A549 (cell line): ENCODE measurements around the gene RRAS2. TPM values are rescaled to one million over a fixed set of nuclear protein-coding genes. Genes with fewer than 3 reads are reported as not detected.

ENCODE experiments used
- ATAC-seq, 2 experiments: fragments of 200-7000 bp in 1 of 2; fragments of >200 bp in 1 of 2; cut with Nextera tagmentation in 1 of 2; cut with Tn5 transposase in 1 of 2; 3 replicates each; pipeline versions ENCODE4 v1.8.0 to v1.9.1; 2018 to 2020; ENCODE audit warnings: mild to moderate bottlenecking in 1 of 2, moderate library complexity in 1 of 2
- CTCF ChIA-PET: fragments of 300-600 bp; sonication (Branson Sonifier 250); formaldehyde crosslinking; extraction: SDS; loops from one replicate; lab custom pipeline; 2021; ENCODE audit warnings: antibody characterized with exemption, inconsistent platforms; lab: Yijun Ruan, JAX
- POLR2A ChIA-PET: fragments of 350-600 bp; formaldehyde crosslinking; extraction: SDS; loops from one replicate; lab custom pipeline; 2021; ENCODE audit warnings: antibody characterized with exemption, inconsistent platforms; lab: Yijun Ruan, JAX
- DNase-seq, 2 experiments: peaks; one replicate each; pipeline versions ENCODE4 v3.0.0 to v3.0.0-alpha.2; 2011 to 2016; ENCODE audit warnings: low read depth in 1 of 2, low spot score in 1 of 2
- FAIRE-seq: peaks from 2 replicates; lab custom pipeline; 2011; peaks lifted over from hg19 to GRCh38; lab: Jason Lieb, UNC
- H3K27ac ChIP-seq, 2 experiments: fragments of >200 bp; sonication (Bioruptor Twin); formaldehyde crosslinking; 3 replicates each; pipeline ENCODE4 v1.5.1; 2016 to 2017
- H3K4me1 ChIP-seq: fragments of >200 bp; sonication (Bioruptor Twin); formaldehyde crosslinking; 3 replicates; pipeline ENCODE4 v1.6.1; 2016
- H3K4me2 ChIP-seq: fragments of >200 bp; sonication (Bioruptor Twin); formaldehyde crosslinking; 3 replicates; pipeline ENCODE4 v1.6.1; 2016
- H3K4me3 ChIP-seq: fragments of >200 bp; sonication (Bioruptor Twin); formaldehyde crosslinking; 3 replicates; pipeline ENCODE4 v1.5.1; 2016
- H3K9me3 ChIP-seq: fragments of >200 bp; sonication (Bioruptor Twin); formaldehyde crosslinking; 3 replicates; pipeline ENCODE4 v1.6.1; 2016
- BHLHE40 ChIP-seq: IDR thresholded peaks from 2 replicates; pipeline ENCODE4 v1.6.1; 2012; ENCODE audit warnings: low read depth, low read length, inconsistent platforms
- CBX8 ChIP-seq: fragments of 200-600 bp; sonication (generic); IDR thresholded peaks from 2 replicates; pipeline ENCODE4 v1.6.1; 2016
- CHD2 ChIP-seq: fragments of 150-350 bp; IDR thresholded peaks from 2 replicates; pipeline ENCODE4 v1.6.1; 2014; ENCODE audit warnings: low read length; ENCODE audit not compliant: partially characterized antibody
- EHMT2 ChIP-seq: fragments of 200-600 bp; sonication (generic); IDR thresholded peaks from 2 replicates; pipeline ENCODE4 v1.6.1; 2016; ENCODE audit warnings: antibody characterized with exemption, low read depth, mild to moderate bottlenecking, moderate library complexity
- ESRRA ChIP-seq: fragments of 150-350 bp; IDR thresholded peaks from 2 replicates; pipeline ENCODE4 v1.6.1; 2014; ENCODE audit warnings: mild to moderate bottlenecking, low read length, borderline replicate concordance
- FOSL2 ChIP-seq, 2 experiments: fragments of 450-650 bp in 1 of 2; fragments of >200 bp in 1 of 2; sonication (Bioruptor Twin) in 1 of 2; formaldehyde crosslinking; IDR thresholded peaks; 2 replicates each; pipeline versions ENCODE4 v1.5.0 to v1.6.1; 2016 to 2020; ENCODE audit warnings: mild to moderate bottlenecking in 1 of 2, moderate library complexity in 1 of 2
- FOXS1 ChIP-seq: fragments of 250-450 bp; sonication (Bioruptor Pico); IDR thresholded peaks from 2 replicates; pipeline ENCODE4 v1.5.0; 2020; ENCODE audit warnings: mild to moderate bottlenecking, moderate library complexity
- HEYL ChIP-seq: fragments of 250-450 bp; sonication (Bioruptor Pico); IDR thresholded peaks from 2 replicates; pipeline ENCODE4 v1.8.0; 2021; ENCODE audit warnings: mild to moderate bottlenecking, moderate library complexity
- HOXA7 ChIP-seq: fragments of 250-450 bp; sonication (Bioruptor Pico); IDR thresholded peaks from 2 replicates; pipeline ENCODE4 v1.5.0; 2020; ENCODE audit warnings: mild to moderate bottlenecking, moderate library complexity
- JUN ChIP-seq, 2 experiments: fragments of >200 bp; sonication (Bioruptor Twin); formaldehyde crosslinking; IDR thresholded peaks; 2 replicates in 1 of 2; 3 replicates in 1 of 2; pipeline ENCODE4 v1.6.1; 2016 to 2017
- MAZ ChIP-seq: fragments of 150-350 bp; IDR thresholded peaks from 2 replicates; pipeline ENCODE4 v1.6.1; 2014; ENCODE audit warnings: antibody characterized with exemption, low read depth, low read length, borderline replicate concordance
- NFE2L2 ChIP-seq: fragments of 150-350 bp; conservative IDR thresholded peaks from 2 replicates; pipeline ENCODE4 v1.6.1; 2014; ENCODE audit warnings: low read length
- NR3C1 ChIP-seq: fragments of >200 bp; sonication (Bioruptor Twin); formaldehyde crosslinking; IDR thresholded peaks from 3 replicates; pipeline ENCODE4 v1.6.1; 2017
- RAD21 ChIP-seq, 2 experiments: fragments of >200 bp in 1 of 2; sonication (Bioruptor Twin) in 1 of 2; formaldehyde crosslinking in 1 of 2; IDR thresholded peaks in 1 of 2; conservative IDR thresholded peaks in 1 of 2; 2 replicates in 1 of 2; 3 replicates in 1 of 2; pipeline ENCODE4 v1.6.1; 2012 to 2018; ENCODE audit warnings: inconsistent platforms in 1 of 2
- RCOR1 ChIP-seq: fragments of 150-350 bp; IDR thresholded peaks from 2 replicates; pipeline ENCODE4 v1.6.1; 2014; ENCODE audit warnings: antibody characterized with exemption, low read length, low read depth
- RFX5 ChIP-seq: fragments of 450-650 bp; IDR thresholded peaks from 2 replicates; pipeline ENCODE4 v1.7.1; 2014; ENCODE audit warnings: antibody characterized with exemption, mild to moderate bottlenecking, moderate library complexity
- SREBF2 ChIP-seq: fragments of 450-650 bp; IDR thresholded peaks from 2 replicates; pipeline ENCODE4 v1.6.1; 2014; ENCODE audit warnings: mild to moderate bottlenecking, moderate library complexity
- TFCP2L1 ChIP-seq: fragments of 250-450 bp; sonication (Bioruptor Pico); IDR thresholded peaks from 2 replicates; pipeline ENCODE4 v1.5.0; 2021; ENCODE audit warnings: mild to moderate bottlenecking
- ZFP36 ChIP-seq: fragments of 450-650 bp; IDR thresholded peaks from 2 replicates; pipeline ENCODE4 v1.6.1; 2014; ENCODE audit warnings: borderline replicate concordance; ENCODE audit not compliant: partially characterized antibody
- WGBS: methylation state at CpG from one replicate; pipeline ENCODE4 v1.1.6; 2017; ENCODE audit errors: missing lambda C conversion rate; 5-methylcytosine and 5-hydroxymethylcytosine counted together
- polyA plus RNA-seq, 4 experiments: library from polyadenylated mRNA; depleted of rRNA in 3 of 4; stranded (reverse); fragments of >200 nt; fragmentation: RNase III in 1 of 4; extraction: RNeasy Plus Mini Kit Qiagen cat#74134 plus additional on column Dnase treatment in 1 of 4; gene quantifications; 2 replicates in 3 of 4; 3 replicates in 1 of 4; pipeline ENCODE4 v1.2.3, GENCODE V29; 2011 to 2017
- TF ChIP-seq, protein P1 (sequence below): fragments of 250-450 bp; sonication (Bioruptor Pico); IDR thresholded peaks from 2 replicates; pipeline ENCODE4 v1.5.0; 2021; ENCODE audit warnings: mild to moderate bottlenecking, moderate library complexity, borderline replicate concordance
- TF ChIP-seq, protein P2 (sequence below): fragments of >200 bp; sonication (Bioruptor Twin); formaldehyde crosslinking; IDR thresholded peaks from 3 replicates; pipeline ENCODE4 v1.6.1; 2016
- TF ChIP-seq, protein P3 (sequence below): fragments of 150-350 bp; IDR thresholded peaks from 2 replicates; pipeline ENCODE4 v1.6.1; 2014; ENCODE audit warnings: low read depth, mild to moderate bottlenecking, low read length
- TF ChIP-seq, protein P4 (sequence below): fragments of 250-450 bp; sonication (Bioruptor Pico); IDR thresholded peaks from 2 replicates; pipeline ENCODE4 v1.5.0; 2020; ENCODE audit warnings: low read depth, mild to moderate bottlenecking, moderate library complexity
- TF ChIP-seq, protein P5 (sequence below): fragments of >200 bp; sonication (Bioruptor Twin); formaldehyde crosslinking; IDR thresholded peaks from 3 replicates; pipeline ENCODE4 v1.5.1; 2016

Gene RRAS2
- polyA plus RNA-seq, 2 of the 4 experiments (the other 2 are of a cell fraction) = 37.9 to 48.2 TPM

DNA sequence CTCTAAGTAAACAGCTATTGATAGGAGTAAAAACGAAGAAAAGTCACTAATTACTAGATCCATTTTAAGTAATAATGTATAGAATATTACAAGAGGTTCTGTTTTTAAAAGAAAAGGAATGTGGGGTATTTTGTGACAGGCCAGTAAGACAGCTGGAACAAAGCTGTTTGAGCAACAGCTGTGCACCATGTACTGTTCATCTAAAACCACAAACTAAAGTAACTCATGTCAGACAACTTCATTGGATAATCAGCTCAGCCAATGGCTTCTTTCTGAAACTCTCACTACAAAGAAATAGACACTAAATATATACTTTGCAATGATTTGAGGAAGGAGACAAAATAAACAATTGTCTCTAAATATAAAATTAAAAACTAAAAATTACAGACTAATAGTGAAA is 16.1 kb downstream of the RRAS2 start:
- ATAC-seq (no peak), DNase-seq (no peak), FAIRE-seq (no peak)
- WGBS = 87% methylated on average over 1 of the region's 1 CpG
- POLR2A ChIA-PET = interaction anchor here (0.7 to 1.7 kb wide), 2 partner anchors 15 to 112 kb away, joined by 3 to 8 read pairs; no protein-coding TSS in a partner anchor
- no peak overlapping the region for H3K4me3 ChIP-seq
- CTCF ChIA-PET = interaction anchor here (1.1 to 1.4 kb wide), 3 partner anchors 43 to 76 kb away, joined by 3 to 5 read pairs (median 4); no protein-coding TSS in a partner anchor
- H3K27ac ChIP-seq = no peak overlapping the region
- no peak for TF ChIP-seq ESRRA
- H3K4me2 ChIP-seq = no peak overlapping the region
- H3K4me1 ChIP-seq = peaks cover 3% of the 10 kb centered on the region; the same call in 2 of the 3 replicates
- peaks cover 12% of the 10 kb centered on the region; the same call in 2 of the 3 replicates for H3K9me3 ChIP-seq

DNA sequence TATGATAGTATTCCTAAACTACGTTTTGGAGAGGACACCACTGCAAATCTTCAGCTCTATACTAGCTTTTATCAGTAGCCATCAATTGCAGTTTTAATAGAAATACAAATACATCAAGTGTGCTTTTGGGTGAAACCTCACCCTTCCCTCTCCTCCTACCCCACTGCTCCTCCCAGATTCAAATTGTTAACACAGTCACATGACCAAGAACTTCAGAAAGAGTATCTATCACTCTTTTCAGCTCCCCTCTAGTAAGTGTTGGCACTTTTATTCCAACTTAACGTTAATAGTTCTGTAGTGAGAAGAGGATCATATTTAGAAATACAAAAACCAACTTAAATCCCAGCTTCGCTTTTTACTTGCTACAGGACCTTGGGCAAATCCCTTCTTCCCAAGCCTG is 17.0 kb downstream of the RRAS2 start:
- peaks cover 10% of the 10 kb centered on the region; the same call in 2 of the 3 replicates for H3K9me3 ChIP-seq
- no peak overlapping the region for H3K4me3 ChIP-seq
- no peak for FAIRE-seq
- POLR2A ChIA-PET = interaction anchor here (1.7 kb wide), 1 partner anchor 16 kb away, joined by 8 read pairs; no protein-coding TSS in a partner anchor
- CTCF ChIA-PET = interaction anchor here (1.1 to 1.4 kb wide), 4 partner anchors 42 to 114 kb away, joined by 3 to 5 read pairs (median 4); no protein-coding TSS in a partner anchor
- no peak for TF ChIP-seq RAD21 (conservative IDR thresholded peaks at IDR 0.05 in 1 of 2, IDR thresholded peaks at IDR 0.05 in 1 of 2)
- no peak for TF ChIP-seq HOXA7 (CRISPR knock-in tag)
- no peak for TF ChIP-seq EHMT2
- TF ChIP-seq CBX8 = no peak
- TF ChIP-seq FOSL2 (IDR thresholded peaks at IDR 0.05) = no peak
- no peak for TF ChIP-seq FOSL2 (CRISPR knock-in tag; IDR thresholded peaks at IDR 0.05)
- TF ChIP-seq NR3C1 = no peak
- no peak for TF ChIP-seq MAZ
- TF ChIP-seq, protein P1, sequence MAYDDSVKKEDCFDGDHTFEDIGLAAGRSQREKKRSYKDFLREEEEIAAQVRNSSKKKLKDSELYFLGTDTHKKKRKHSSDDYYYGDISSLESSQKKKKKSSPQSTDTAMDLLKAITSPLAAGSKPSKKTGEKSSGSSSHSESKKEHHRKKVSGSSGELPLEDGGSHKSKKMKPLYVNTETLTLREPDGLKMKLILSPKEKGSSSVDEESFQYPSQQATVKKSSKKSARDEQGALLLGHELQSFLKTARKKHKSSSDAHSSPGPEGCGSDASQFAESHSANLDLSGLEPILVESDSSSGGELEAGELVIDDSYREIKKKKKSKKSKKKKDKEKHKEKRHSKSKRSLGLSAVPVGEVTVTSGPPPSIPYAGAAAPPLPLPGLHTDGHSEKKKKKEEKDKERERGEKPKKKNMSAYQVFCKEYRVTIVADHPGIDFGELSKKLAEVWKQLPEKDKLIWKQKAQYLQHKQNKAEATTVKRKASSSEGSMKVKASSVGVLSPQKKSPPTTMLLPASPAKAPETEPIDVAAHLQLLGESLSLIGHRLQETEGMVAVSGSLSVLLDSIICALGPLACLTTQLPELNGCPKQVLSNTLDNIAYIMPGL (CRISPR knock-in tag) = no peak
- no peak for TF ChIP-seq HEYL (CRISPR knock-in tag)
- TF ChIP-seq, protein P2, sequence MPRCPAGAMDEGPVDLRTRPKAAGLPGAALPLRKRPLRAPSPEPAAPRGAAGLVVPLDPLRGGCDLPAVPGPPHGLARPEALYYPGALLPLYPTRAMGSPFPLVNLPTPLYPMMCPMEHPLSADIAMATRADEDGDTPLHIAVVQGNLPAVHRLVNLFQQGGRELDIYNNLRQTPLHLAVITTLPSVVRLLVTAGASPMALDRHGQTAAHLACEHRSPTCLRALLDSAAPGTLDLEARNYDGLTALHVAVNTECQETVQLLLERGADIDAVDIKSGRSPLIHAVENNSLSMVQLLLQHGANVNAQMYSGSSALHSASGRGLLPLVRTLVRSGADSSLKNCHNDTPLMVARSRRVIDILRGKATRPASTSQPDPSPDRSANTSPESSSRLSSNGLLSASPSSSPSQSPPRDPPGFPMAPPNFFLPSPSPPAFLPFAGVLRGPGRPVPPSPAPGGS = no peak
- no peak for TF ChIP-seq ZFP36
- TF ChIP-seq JUN (IDR thresholded peaks at IDR 0.05) = no peak
- no peak for TF ChIP-seq RFX5
- no peak for TF ChIP-seq NFE2L2
- no peak for TF ChIP-seq FOXS1
- TF ChIP-seq CHD2 = no peak
- TF ChIP-seq, protein P3, sequence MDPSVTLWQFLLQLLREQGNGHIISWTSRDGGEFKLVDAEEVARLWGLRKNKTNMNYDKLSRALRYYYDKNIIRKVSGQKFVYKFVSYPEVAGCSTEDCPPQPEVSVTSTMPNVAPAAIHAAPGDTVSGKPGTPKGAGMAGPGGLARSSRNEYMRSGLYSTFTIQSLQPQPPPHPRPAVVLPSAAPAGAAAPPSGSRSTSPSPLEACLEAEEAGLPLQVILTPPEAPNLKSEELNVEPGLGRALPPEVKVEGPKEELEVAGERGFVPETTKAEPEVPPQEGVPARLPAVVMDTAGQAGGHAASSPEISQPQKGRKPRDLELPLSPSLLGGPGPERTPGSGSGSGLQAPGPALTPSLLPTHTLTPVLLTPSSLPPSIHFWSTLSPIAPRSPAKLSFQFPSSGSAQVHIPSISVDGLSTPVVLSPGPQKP = no peak
- TF ChIP-seq BHLHE40 = no peak
- no peak for DNase-seq
- no peak overlapping the region for H3K27ac ChIP-seq
- no peak overlapping the region for H3K4me2 ChIP-seq
- H3K4me1 ChIP-seq = peaks cover 9% of the 10 kb centered on the region; the same call in 2 of the 3 replicates
- no peak for ATAC-seq
- 90% methylated on average over 3 of the region's 3 CpGs for WGBS

DNA sequence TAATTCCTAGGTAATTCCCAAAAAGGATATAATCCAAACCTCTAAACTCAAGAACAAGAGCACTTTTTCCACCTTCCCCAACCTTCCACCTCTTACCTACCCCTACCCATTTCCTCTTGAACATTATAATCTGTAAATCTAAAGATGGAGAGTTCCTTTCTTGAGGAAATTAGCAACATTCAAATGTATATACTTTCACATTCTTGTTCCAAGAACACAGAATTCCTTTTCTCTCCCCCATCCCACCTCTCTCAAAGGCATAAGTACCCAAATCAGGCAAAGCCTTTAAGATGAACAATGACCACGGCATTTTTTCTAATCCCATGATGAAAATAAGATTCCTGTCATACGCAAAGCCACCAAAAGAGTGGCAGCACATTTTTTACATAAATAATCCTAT is 18.3 kb downstream of the RRAS2 start:
- no peak overlapping the region for H3K4me3 ChIP-seq
- ChIA-PET POLR2A (no interaction called here), CTCF (interaction anchor here (1.2 kb wide), 1 partner anchor 114 kb away, joined by 4 read pairs; no protein-coding TSS in a partner anchor)
- FAIRE-seq (no peak), ATAC-seq (no peak), DNase-seq (no peak)
- H3K4me2 ChIP-seq = no peak overlapping the region
- 89% methylated on average over 2 of the region's 2 CpGs for WGBS
- H3K4me1 ChIP-seq = peaks cover 9% of the 10 kb centered on the region; the same call in 2 of the 3 replicates
- no peak overlapping the region for H3K27ac ChIP-seq
- H3K9me3 ChIP-seq = peaks cover 12% of the 10 kb centered on the region; the same call in 2 of the 3 replicates
- TF ChIP-seq NR3C1 (no peak), JUN (IDR thresholded peaks at IDR 0.05) (no peak), ZFP36 (no peak), RFX5 (no peak), TFCP2L1 (no peak), ESRRA (no peak), RCOR1 (no peak), SREBF2 (no peak), NFE2L2 (no peak)
- TF ChIP-seq, protein P4, sequence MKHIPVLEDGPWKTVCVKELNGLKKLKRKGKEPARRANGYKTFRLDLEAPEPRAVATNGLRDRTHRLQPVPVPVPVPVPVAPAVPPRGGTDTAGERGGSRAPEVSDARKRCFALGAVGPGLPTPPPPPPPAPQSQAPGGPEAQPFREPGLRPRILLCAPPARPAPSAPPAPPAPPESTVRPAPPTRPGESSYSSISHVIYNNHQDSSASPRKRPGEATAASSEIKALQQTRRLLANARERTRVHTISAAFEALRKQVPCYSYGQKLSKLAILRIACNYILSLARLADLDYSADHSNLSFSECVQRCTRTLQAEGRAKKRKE = no peak
- TF ChIP-seq, protein P2 = no peak
- TF ChIP-seq, protein P5, sequence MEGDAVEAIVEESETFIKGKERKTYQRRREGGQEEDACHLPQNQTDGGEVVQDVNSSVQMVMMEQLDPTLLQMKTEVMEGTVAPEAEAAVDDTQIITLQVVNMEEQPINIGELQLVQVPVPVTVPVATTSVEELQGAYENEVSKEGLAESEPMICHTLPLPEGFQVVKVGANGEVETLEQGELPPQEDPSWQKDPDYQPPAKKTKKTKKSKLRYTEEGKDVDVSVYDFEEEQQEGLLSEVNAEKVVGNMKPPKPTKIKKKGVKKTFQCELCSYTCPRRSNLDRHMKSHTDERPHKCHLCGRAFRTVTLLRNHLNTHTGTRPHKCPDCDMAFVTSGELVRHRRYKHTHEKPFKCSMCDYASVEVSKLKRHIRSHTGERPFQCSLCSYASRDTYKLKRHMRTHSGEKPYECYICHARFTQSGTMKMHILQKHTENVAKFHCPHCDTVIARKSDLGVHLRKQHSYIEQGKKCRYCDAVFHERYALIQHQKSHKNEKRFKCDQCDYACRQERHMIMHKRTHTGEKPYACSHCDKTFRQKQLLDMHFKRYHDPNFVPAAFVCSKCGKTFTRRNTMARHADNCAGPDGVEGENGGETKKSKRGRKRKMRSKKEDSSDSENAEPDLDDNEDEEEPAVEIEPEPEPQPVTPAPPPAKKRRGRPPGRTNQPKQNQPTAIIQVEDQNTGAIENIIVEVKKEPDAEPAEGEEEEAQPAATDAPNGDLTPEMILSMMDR = no peak
